Heart right ventricle (tissue), 16 donors: ENCODE results near the gene CDC42BPA. TPM values are rescaled to one million over a fixed set of nuclear protein-coding genes. Genes with fewer than 3 reads are reported as not detected.

Experiments used
- ATAC-seq, 8 donors: fragments of 200-7000 bp; cut with Tn5 transposase; one replicate each; pipeline ENCODE4 v1.9.1; 2020; ENCODE audit warnings: mild to moderate bottlenecking in 8 of 8, moderate library complexity in 8 of 8, moderate number of reproducible peaks in 1 of 8
- DNase-seq, 2 donors: peaks; one replicate each; pipeline ENCODE4 v3.0.0-alpha.2; 2020
- H3K27ac ChIP-seq, 10 donors: fragments of 200-600 bp; sonication (generic) in 2 of 10; one replicate each; pipeline versions ENCODE4 v1.5.0 to v1.8.0; 2020 to 2022; ENCODE audit warnings: mild to moderate bottlenecking in 3 of 10
- H3K27me3 ChIP-seq, 7 donors: fragments of 200-600 bp; one replicate each; pipeline ENCODE4 v1.8.0; 2021 to 2022; ENCODE audit warnings: mild to moderate bottlenecking in 2 of 7
- H3K36me3 ChIP-seq, 9 donors: fragments of 200-600 bp; sonication (generic) in 1 of 9; one replicate each; pipeline versions ENCODE4 v1.5.0 to v1.8.0; 2020 to 2022; ENCODE audit warnings: mild to moderate bottlenecking in 2 of 9
- H3K4me1 ChIP-seq, 9 donors: fragments of 200-600 bp; sonication (generic) in 1 of 9; one replicate each; pipeline versions ENCODE4 v1.5.0 to v1.8.0; 2020 to 2022; ENCODE audit warnings: mild to moderate bottlenecking in 4 of 9
- H3K4me3 ChIP-seq, 10 donors: fragments of 200-600 bp; sonication (generic) in 2 of 10; one replicate each; pipeline versions ENCODE4 v1.5.0 to v1.8.0; 2020 to 2022; ENCODE audit warnings: mild to moderate bottlenecking in 7 of 10, moderate library complexity in 2 of 10
- H3K9me3 ChIP-seq, 11 donors: fragments of 200-600 bp in 10 of 11; sonication (generic) in 2 of 11; one replicate each; pipeline versions ENCODE4 v1.5.0 to v1.8.0; 2013 to 2022; ENCODE audit warnings: mild to moderate bottlenecking in 2 of 11, control low read depth in 1 of 11, moderate library complexity in 1 of 11
- CTCF ChIP-seq, 9 donors: fragments of 200-600 bp; sonication (generic) in 2 of 9; IDR thresholded peaks; one replicate each; pipeline versions ENCODE4 v1.5.0 to v1.8.0; 2021 to 2022; ENCODE audit warnings: antibody characterized with exemption in 9 of 9, mild to moderate bottlenecking in 5 of 9, moderate library complexity in 1 of 9
- WGBS, 2 donors: extraction: QIAGEN DNeasy Blood & Tissue Kit; methylation state at CpG; one replicate each; pipeline ENCODE4 v1.1.7; 2013; ENCODE audit warnings: inconsistent platforms in 1 of 2; 5-methylcytosine and 5-hydroxymethylcytosine counted together
- intact Hi-C, 10 donors: fragments of 100-400 bp; cut with DNase I; formaldehyde crosslinking; loops; one replicate each; pipeline versions ENCODE4 v1.11.1 to v1.14.2; 2022
- polyA plus RNA-seq, 2 donors: library from polyadenylated mRNA; stranded (reverse); fragments of 200-250 nt; gene quantifications; one replicate each; pipeline ENCODE4 v1.2.3, GENCODE V29; 2013
- total RNA-seq, 10 donors: library from RNA; stranded (reverse); fragmentation: NEBNext Ultra II Directional in 3 of 10; extraction: Animal tissue kit (Norgen Biotek cat#: 25700) in 3 of 10; gene quantifications; one replicate each; pipeline versions ENCODE4 v1.2.1 to v1.2.4, GENCODE V29; 2021 to 2023
- donor health status: Arrhythmogenic right ventricular cardiomyopathy.
- donor health status: ischemic (EF 13 %, LVEDD 7.1; RV severe dilation, severe dysfunction).
- donor health status: healthy with polysubstance abuse.
- donor health status: DM: no; HTN: yes; CAD: no.
- donor health status: DM: no; HTN: no; CAD: no.
- donor health status: ischemic (EF 25% LVEDD 6.9; RV normal size, moderate dysfunction).
- donor health status: ischemic (EF 25% LVEDD 5.7; RV mildly dilated, moderate dysfunction).
- donor health status: healthy.
- donor health status: DM: yes; HTN: yes; CAD: no.
- donor health status: Ischemic cardiomyopathy.
- donor health status: ischemic (EF 35%, LVEDD 5.7; RV mildly dilated, moderate dysfunction).
- donor health status: nonischemic (EF 11% LVEDD 7.7; RV severe dilation, severe dysfunction).
- donor health status: DM: yes; HTN: yes; CAD: no.
- donor health status: PGD.
- donor health status: ischemic (EF 29% LVEDD 5.4; RV normal size, mild dysfunction).
- donor health status: nonischemic (EF 23%, LVEDD 6.1; RV moderate dilation, normal function).

The CDC42BPA gene
- total and polyA plus RNA-seq, 12 donors = 8.6 to 39.5 (median 31.5) TPM

GRCh38 chr1:227304665-227305064 lies 13.6 kb downstream of the CDC42BPA start:
- TF ChIP-seq CTCF (IDR thresholded peaks at IDR 0.05) = no peak
- intact Hi-C loops = no loop called here
- Histone ChIP-seq H3K9me3 (no peaks in the 10 kb centered on the region), H3K27ac (no peak overlapping the region), H3K27me3 (no peaks in the 10 kb centered on the region), H3K4me3 (no peak overlapping the region), H3K36me3 (no peaks in the 10 kb centered on the region), H3K4me1 (peaks cover 0 to 56% (median 21%) of the 10 kb centered on the region in 9 donors)
- ATAC-seq (no peak), DNase-seq (no peak)

- no peak for DNase-seq
- Histone ChIP-seq H3K27me3 (no peaks in the 10 kb centered on the region), H3K27ac (no peak overlapping the region), H3K4me3 (no peak overlapping the region), H3K9me3 (no peaks in the 10 kb centered on the region), H3K4me1 (peaks cover 0 to 56% (median 26%) of the 10 kb centered on the region in 9 donors), H3K36me3 (no peaks in the 10 kb centered on the region)
- no peak for ATAC-seq
- TF ChIP-seq CTCF (IDR thresholded peaks at IDR 0.05) = no peak
- intact Hi-C loops = no loop called here
Observed at GRCh38 chr1:227303662-227304061, 14.6 kb downstream of the CDC42BPA start.

- WGBS, 2 donors = 97 to 99% methylated on average over 7 of the region's 7 CpGs
- Histone ChIP-seq H3K9me3 (peaks cover 0 to 6% (median 0%) of the 10 kb centered on the region in 11 donors), H3K36me3 (no peaks in the 10 kb centered on the region), H3K27me3 (no peaks in the 10 kb centered on the region), H3K27ac (peak overlapping the region in 1 of 10 donors; percentile 22), H3K4me3 (no peak overlapping the region), H3K4me1 (peaks cover 0 to 43% (median 25%) of the 10 kb centered on the region in 9 donors)
- TF ChIP-seq CTCF (IDR thresholded peaks at IDR 0.05) = no peak
- ATAC-seq (no peak), DNase-seq (no peak)
- intact Hi-C loops = no loop called here
Observed at GRCh38 chr1:227300682-227301081, 17.6 kb downstream of the CDC42BPA start.

- no peak for TF ChIP-seq CTCF (IDR thresholded peaks at IDR 0.05)
- Histone ChIP-seq H3K27ac (peak overlapping the region in 5 of 10 donors; percentile 9 to 62 (median 32)), H3K27me3 (no peaks in the 10 kb centered on the region), H3K4me3 (no peak overlapping the region), H3K4me1 (peaks cover 0 to 47% (median 29%) of the 10 kb centered on the region in 9 donors), H3K9me3 (peaks cover 0 to 6% (median 0%) of the 10 kb centered on the region in 11 donors), H3K36me3 (no peaks in the 10 kb centered on the region)
- 54 to 58% methylated on average over 4 of the region's 4 CpGs for WGBS, 2 donors
- intact Hi-C loops = loop anchor here in 1 of 10 donors (5.0 kb wide), 1 partner anchor 1508 kb away; no protein-coding TSS in a partner anchor
- no peak for DNase-seq
- no peak for ATAC-seq
Observed at GRCh38 chr1:227299688-227300087, 18.6 kb downstream of the CDC42BPA start.
